Measurements from ENCODE around the gene THAP9.
"Not testable (repeated sequence)": the region's sequence is repeated elsewhere in the genome, so short reads cannot be mapped to it uniquely, and the experiment has no call there.

THAP9 gene

DNA sequence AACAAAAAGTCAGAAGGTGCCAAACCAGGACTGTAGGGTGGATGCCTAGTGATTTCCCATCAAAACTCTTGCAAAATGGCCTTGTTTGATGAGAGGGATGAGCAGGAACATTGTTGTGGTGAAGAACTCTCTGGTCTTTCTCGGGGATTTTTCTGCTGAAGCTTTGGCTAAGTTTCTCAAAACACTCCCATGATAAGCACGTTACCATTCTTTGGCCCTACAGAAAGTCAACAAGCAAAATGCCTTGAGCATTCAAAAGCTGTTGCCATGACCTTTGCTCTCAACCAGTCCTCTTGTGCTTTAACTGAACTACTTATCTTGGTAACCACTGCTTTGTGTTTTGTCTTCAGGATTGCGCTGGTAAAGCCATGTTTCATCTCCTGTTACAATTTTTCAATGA lies 6.6 kb upstream of the THAP9 start:
- no peak for DNase-seq

GRCh38 chr4:82896755-82897154 lies 3.8 kb upstream of the THAP9 start:
- DNase-seq: no peak

GRCh38 chr4:82898322-82899243 lies 2.0 kb upstream of the THAP9 start:
- DNase-seq: no peak

- no peak for DNase-seq
Observed at GRCh38 chr4:82899374-82900065, 1.0 kb upstream of the THAP9 start.

DNA sequence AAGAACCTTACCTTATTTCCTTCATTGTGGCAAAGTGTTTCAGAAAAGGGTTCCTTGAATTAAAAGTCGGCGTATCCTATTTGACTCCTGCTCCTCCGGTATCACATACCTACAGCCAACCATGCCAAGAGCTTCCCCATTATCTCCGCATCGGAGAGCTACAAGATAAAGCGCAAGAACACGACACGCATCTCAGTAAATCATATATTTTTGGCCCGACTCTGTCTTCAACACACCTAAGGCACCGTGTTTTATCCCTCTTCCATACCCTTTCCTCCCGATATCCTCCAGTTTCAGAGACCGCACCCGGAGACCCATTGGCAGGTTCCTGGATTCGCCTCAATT lies 497 bp upstream of the THAP9 start:
- DNase-seq: no peak

DNA sequence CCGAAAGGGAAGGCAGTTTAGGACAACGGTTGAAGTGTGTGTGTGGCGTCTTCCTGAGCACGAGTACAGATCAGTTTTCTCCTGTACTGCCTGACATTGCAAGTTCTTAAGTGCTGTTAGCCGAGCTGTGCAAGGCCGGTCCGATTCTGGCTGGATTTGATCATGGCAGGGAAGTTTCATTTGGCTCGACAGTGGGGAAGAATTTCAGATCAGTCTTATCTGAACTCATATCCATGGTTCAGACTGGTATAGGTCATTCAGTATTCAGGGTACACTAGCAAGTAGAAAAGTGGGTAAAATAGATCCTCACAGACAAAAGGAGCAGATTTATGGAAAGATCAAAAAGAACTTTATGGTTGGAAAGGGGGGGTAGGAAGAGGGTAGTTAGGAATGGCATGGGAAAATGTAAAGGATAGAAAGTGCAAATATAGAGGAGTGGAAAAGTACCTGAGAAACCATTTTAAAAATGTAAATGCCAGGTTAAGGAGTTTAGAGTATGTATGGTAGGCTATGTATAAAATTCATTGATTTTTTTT lies 716 bp downstream of the THAP9 start:
- no peak for DNase-seq

DNA sequence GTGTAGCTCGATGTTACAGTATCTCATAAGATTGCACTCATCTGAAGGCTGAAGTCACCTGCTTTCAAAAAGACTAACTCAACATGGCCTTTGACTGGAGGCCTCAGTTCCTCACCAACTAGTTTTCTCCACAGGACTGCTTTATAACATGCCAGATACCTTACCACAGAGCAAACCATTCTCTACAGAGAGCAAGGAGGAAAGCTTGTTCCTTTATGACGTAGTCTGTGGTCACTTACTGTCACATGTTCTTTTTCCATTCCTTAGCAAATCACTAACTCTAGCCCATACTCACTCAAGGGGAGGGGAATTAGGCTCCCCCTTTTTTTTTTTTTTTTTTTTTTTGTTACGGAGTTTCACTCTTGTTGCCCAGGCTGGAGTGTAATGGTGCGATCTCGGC lies 3.2 kb downstream of the THAP9 start:
- DNase-seq: no peak

DNA sequence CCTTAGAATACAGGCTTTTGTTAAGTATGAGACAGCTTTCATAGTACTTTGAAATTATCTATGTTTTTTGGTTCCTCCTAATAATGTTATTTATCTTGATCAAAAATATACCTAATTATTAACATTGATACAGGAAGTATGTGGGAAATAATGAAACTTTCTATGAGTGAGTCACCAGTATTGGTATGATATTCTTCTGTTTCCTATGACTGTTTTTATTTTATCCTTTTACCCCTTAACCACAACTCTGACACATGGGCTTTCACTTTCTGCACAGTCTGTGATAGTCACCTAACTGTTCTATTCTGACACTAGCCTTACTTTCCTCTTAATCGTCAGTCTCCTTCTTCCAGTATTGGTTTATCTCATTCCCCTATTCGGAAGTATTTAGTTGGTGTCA lies 4.7 kb downstream of the THAP9 start:
- no peak for DNase-seq

DNA sequence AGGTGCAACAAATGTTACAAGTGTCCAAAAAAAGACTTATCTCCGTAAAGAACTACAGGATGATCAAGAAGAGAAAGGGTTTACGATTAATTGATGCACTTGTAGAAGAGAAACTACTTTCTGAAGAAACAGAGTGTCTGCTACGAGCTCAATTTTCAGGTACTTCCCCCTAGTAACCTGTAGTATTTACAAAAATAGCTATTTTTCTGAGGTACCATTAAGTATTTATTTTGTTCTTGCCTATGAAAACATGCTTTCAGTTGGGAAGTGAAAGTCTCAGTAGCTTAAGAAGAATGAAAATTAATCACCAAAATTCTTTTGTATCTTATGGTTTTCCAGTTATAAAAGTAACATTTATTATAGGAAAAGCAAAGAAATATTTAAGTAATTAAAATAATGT lies 5.9 kb downstream of the THAP9 start:
- DNase-seq: no peak

DNA sequence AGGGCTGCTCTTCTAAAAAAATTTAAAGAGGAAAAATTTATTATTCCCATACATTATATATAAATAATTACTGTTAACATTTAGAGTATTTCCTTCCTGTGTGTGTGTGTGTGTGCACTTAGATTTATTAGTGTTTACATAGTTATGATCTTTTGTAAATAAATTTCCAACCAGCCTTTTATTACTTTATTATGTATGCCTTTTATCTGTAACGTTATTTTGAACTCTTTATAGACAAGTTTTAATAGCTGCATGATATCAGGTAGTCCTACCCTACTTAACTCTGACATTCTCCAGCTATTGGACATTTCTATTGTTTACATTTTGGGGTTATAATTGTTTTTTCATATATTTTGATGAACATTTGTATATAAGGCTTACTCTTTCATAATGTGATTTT lies 8.8 kb downstream of the THAP9 start:
- DNase-seq: no peak

- no peak for DNase-seq
Observed at GRCh38 chr4:82913305-82913704, 12.8 kb downstream of the THAP9 start.

DNA sequence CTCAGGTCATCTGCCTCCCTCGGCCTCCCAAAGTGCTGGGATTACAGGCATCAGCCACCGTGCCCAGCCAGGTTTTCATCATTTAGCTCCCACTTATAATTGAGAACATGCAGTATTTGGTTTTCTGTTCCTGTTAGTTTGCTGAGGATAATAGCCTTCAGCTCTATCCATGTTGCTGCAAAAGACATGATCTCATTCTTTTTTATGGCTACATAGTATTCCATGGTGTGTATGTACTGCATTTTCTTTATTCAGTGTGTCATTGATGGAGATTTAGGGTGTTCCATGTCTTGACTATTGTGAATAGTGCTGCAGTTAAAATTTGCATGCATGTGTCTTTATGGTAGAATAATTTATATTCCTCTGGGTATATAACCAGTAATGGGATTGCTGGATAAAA lies 13.4 kb downstream of the THAP9 start:
- not testable (repeated sequence) for DNase-seq

GRCh38 chr4:82918091-82918490 lies 17.6 kb downstream of the THAP9 start:
- no peak for DNase-seq

DNA sequence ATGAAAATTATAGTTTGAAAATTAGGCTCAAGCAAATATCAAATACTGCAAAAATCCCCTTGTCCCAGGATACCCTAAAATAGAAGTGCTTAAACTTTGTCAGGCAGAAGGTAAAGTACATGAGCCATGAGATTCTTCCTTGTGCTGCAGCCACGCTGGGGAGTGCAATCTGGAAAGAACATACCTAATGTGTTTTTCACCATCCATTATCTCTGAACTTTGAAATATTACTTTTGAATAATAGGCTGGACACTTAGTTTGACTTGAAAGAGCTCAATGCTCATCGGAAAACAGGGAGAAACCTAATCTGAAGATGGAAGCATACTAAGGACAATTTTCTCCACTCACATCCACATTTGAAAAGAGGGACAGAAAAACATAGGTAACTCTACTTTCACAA lies 18.9 kb downstream of the THAP9 start:
- DNase-seq: no peak

GRCh38 chr4:82921795-82922194 lies 21.3 kb downstream of the THAP9 start:
- DNase-seq: no peak

GRCh38 chr4:82930848-82931755 lies 30.6 kb downstream of the THAP9 start:
- no peak for DNase-seq

DNA sequence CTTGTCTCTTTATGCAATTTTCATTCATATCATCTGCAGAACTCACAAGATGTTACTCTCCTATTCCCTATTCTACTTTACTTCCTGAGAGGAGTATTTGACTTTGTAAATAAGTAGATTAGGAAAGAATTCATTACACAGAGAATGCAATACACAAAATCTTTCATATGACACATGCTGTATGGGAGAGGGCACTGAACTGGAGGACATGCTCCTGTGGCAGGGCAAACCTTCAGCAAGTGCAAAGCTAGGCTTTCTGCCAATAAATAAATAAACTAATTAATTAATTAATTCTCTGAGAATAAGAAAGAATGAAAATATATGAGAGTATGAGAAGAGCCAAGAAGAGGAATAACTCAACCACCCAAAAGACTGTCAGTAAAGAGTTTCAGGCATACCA lies 33.9 kb downstream of the THAP9 start:
- no peak for DNase-seq

DNA sequence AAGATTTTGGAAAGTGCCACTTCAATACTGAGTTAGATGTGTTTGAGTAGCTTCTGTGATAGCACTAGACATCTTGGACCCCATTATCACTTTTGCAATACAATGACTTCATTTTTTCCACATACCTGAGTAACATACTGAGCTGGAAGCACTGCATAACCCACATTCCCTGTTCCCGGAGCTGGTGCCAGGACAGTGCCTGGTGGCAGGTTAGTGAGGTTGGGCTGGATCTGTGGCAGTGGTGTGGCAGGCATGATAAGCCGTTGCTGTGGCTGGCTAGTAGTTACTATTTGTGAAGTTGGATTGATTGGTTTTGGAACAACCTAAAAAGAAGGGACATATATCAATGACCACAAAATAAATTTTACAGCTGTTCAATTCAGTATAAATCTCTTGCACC lies 38.9 kb downstream of the THAP9 start:
- no peak for DNase-seq

GRCh38 chr4:82947498-82947897 lies 47.0 kb downstream of the THAP9 start:
- DNase-seq: no peak

DNA sequence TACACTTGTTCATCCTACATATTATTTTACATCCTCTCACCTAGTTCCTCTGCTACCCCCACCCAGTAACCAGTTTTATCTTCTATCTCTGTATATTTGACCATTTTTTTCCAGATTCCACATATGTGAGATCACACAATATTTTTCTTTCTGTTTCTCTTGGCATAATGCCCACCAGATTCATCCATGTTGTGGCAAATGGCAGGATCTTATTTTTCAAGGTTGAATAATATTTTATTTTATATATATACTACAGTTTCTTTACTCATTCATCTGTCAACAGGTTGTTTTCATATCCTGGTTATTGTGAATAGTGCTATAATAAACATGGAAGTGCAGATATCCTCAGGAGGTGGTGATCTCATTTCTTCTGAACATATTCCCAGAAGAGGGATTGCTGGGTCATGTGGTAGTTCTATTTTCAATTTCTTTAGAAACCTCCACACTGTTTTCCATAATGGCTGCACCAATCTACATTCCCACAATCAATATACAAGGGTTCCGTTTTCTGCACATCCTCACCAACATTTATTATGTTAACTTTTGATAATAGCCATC lies 48.2 kb downstream of the THAP9 start:
- DNase-seq: no peak

DNA sequence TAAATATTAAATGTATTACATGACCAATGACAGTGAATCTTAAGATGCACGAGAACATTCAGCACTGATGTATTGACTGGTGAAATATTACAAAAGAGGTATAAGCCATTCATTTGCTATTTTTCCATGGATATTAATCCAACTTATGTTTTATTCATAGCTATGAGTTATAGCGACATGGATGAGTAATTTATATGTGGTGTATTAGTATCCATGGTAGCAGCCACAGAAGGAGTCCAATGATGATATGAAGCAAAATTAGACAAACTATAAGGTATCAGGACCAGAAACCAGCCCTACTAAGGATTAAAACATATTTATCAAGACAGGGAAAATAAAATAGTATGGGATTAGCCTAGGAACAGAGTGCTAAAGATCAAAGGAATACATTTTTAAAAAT lies 50.7 kb downstream of the THAP9 start:
- DNase-seq: no peak

GRCh38 chr4:82954212-82954611 lies 53.7 kb downstream of the THAP9 start:
- DNase-seq: no peak

GRCh38 chr4:82957045-82957444 lies 56.5 kb downstream of the THAP9 start:
- DNase-seq: no peak

Data from activated gamma-delta T cell treated with Interleukin-2 at 50 U/mL for 16 hours (primary cell).